OCI-LY7 (cell line): Measurements from ENCODE around the gene SUSD5. TPM values are rescaled to one million over a fixed set of nuclear protein-coding genes. Genes with fewer than 3 reads are reported as not detected.
A peak's percentile ranks its signal among the peaks of the same experiment; 100 is the strongest.
"Not testable (repeated sequence)": the region's sequence is repeated elsewhere in the genome, so short reads cannot be mapped to it uniquely, and the experiment has no call there.

Experiments
- BruUV-seq: library from RNA; stranded (reverse); fragments of 400-500 nt; replicated peaks from 2 replicates; lab custom pipeline; 2021; lab: Mats Ljungman, UMichigan
- CTCF ChIA-PET: fragments of 300-600 bp; sonication (Branson Sonifier 250); formaldehyde crosslinking; loops from one replicate; lab custom pipeline; 2022; ENCODE audit warnings: antibody characterized with exemption; ENCODE audit not compliant: unreplicated experiment; lab: Charles Lee
- POLR2A ChIA-PET: fragments of 300-600 bp; sonication (Branson Sonifier 250); formaldehyde crosslinking; loops from one replicate; lab custom pipeline; 2022; ENCODE audit warnings: antibody characterized with exemption; lab: Charles Lee
- DNase-seq: peaks from one replicate; pipeline ENCODE4 v3.0.0-alpha.2; 2015; ENCODE audit warnings: low spot score
- H2AFZ ChIP-seq: fragments of 200-600 bp; sonication (generic), shearing (Covaris generic); 2 replicates; pipeline ENCODE4 v1.6.1; 2014; ENCODE audit warnings: mild to moderate bottlenecking, antibody characterized with exemption, low read length, moderate library complexity
- H3K27ac ChIP-seq: fragments of 200-600 bp; sonication (generic); 2 replicates; pipeline ENCODE4 v1.5.1; 2014; ENCODE audit warnings: mixed run types, low read depth, mild to moderate bottlenecking, moderate library complexity, low read length, inconsistent platforms; ENCODE audit not compliant: poor library complexity, severe bottlenecking
- H3K36me3 ChIP-seq: fragments of 200-600 bp; sonication (generic); 2 replicates; pipeline ENCODE4 v1.6.1; 2014; ENCODE audit warnings: mild to moderate bottlenecking, antibody characterized with exemption, low read length, moderate library complexity, mixed read lengths; ENCODE audit not compliant: insufficient read depth
- H3K4me1 ChIP-seq: fragments of 200-600 bp; sonication (generic); 2 replicates; pipeline ENCODE4 v1.5.1; 2014; ENCODE audit warnings: mild to moderate bottlenecking, low read length; ENCODE audit not compliant: insufficient read depth, poor library complexity, severe bottlenecking
- H3K4me2 ChIP-seq: fragments of 200-600 bp; sonication (generic); 2 replicates; pipeline ENCODE4 v1.6.1; 2014; ENCODE audit warnings: mild to moderate bottlenecking, low read length
- H3K4me3 ChIP-seq: fragments of 200-600 bp; sonication (generic); 2 replicates; pipeline ENCODE4 v1.5.1; 2014; ENCODE audit warnings: mild to moderate bottlenecking, low read depth, low read length; ENCODE audit not compliant: poor library complexity, severe bottlenecking
- H3K79me2 ChIP-seq: fragments of 200-600 bp; sonication (generic); 2 replicates; pipeline ENCODE4 v1.6.1; 2016; ENCODE audit warnings: low read depth, mild to moderate bottlenecking, low read length, moderate library complexity, mixed read lengths; ENCODE audit not compliant: insufficient read depth
- H3K9me2 ChIP-seq: fragments of 200-600 bp; sonication (generic); 2 replicates; pipeline ENCODE4 v1.6.1; 2016; ENCODE audit warnings: mild to moderate bottlenecking, low read length, mixed read lengths; ENCODE audit not compliant: insufficient read depth
- H3K9me3 ChIP-seq: fragments of 200-600 bp; sonication (generic); 2 replicates; pipeline ENCODE4 v1.6.1; 2014; ENCODE audit warnings: mild to moderate bottlenecking, mixed run types, low read length, mixed read lengths
- H4K20me1 ChIP-seq: fragments of 200-600 bp; sonication (generic); 2 replicates; pipeline ENCODE4 v1.6.1; 2014; ENCODE audit warnings: mild to moderate bottlenecking, antibody characterized with exemption, low read length, moderate library complexity, mixed read lengths; ENCODE audit not compliant: insufficient read depth
- EZH2phosphoT487 ChIP-seq: fragments of 200-600 bp; sonication (generic); IDR thresholded peaks from 2 replicates; pipeline ENCODE4 v1.6.1; 2018; ENCODE audit warnings: low read depth, borderline replicate concordance, mild to moderate bottlenecking, mixed run types, antibody characterized with exemption, low read length, moderate library complexity, mixed read lengths
- intact Hi-C: fragments of 100-400 bp; cut with micrococcal nuclease; formaldehyde crosslinking; loops from one replicate; pipeline ENCODE4 v1.10.0; 2022; ENCODE audit not compliant: unreplicated experiment
- total RNA-seq, 2 experiments: library from RNA; depleted of rRNA in 1 of 2; stranded (reverse); fragments of >200 nt in 1 of 2; shearing (Covaris generic) in 1 of 2; gene quantifications; 2 replicates each; pipeline ENCODE4 v1.2.3, GENCODE V29; 2014 to 2022
- TF ChIP-seq, protein P1 (sequence below): fragments of 200-600 bp; sonication (generic); conservative IDR thresholded peaks from 2 replicates; pipeline ENCODE4 v1.5.1; 2014; ENCODE audit warnings: mild to moderate bottlenecking, antibody characterized with exemption, low read length, moderate library complexity, mixed read lengths

SUSD5 gene
- total RNA-seq, 2 experiments from 2014 or later, result not detected

DNA sequence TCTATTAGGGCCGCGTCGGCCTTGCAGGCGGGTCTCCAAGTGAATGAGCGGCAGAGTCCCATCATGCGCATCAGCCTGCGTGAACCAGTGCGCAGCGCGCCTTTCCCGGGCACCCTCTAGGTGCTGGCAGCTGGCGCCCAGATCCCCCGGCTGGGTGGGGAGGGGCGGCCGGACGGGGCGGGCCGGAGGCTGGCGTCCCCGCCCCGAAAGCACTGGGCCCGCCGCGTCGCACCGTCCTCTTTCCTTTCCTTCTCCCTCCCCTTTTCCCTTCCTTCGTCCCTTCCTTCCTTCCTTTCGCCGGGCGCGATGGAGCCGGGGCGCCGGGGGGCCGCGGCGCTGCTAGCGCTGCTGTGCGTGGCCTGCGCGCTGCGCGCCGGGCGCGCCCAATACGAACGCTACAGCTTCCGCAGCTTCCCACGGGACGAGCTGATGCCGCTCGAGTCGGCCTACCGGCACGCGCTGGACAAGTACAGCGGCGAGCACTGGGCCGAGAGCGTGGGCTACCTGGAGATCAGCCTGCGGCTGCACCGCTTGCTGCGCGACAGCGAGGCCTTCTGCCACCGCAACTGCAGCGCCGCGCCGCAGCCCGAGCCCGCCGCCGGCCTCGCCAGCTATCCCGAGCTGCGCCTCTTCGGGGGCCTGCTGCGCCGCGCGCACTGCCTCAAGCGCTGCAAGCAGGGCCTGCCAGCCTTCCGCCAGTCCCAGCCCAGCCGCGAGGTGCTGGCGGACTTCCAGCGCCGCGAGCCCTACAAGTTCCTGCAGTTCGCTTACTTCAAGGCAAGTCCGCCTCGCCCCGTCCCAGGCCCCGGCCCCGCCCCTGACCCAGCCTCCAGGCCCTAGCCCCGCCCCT is 104.6 kb downstream of the SUSD5 start, which contains the start of gene CRTAP:
CRTAP (plus strand) TSS at position 243 of the 850 bp plus-strand sequence; CDS start at position 307, 64 bp downstream.
- peak within 1 kb of the TSS; percentile 80 for H3K4me2 ChIP-seq
- H3K27ac ChIP-seq, result peak within 1 kb of the TSS; percentile 89
- intact Hi-C loops, result loop anchor here (1.0 to 10.0 kb wide), 2 partner anchors 17 to 681 kb away; partner anchors contain the start of genes GLB1, PDCD6IP and TMPPE
- peak within 1 kb of the TSS; percentile 74 for H3K4me3 ChIP-seq
- peaks cover 31% of the 10 kb centered on the region for H3K4me1 ChIP-seq
- DNase-seq, result peak; percentile 93
- H4K20me1 ChIP-seq, result no peaks in the 10 kb centered on the region
- peaks cover 15% of the 10 kb centered on the region; the same call in 1 of the 2 replicates for H3K79me2 ChIP-seq
- H3K9me3 ChIP-seq, result peaks cover 6% of the 10 kb centered on the region; the same call in 1 of the 2 replicates
- ChIA-PET POLR2A (interaction anchor here (1.0 to 1.8 kb wide), 3 partner anchors 9 to 56 kb away, joined by 4 to 5 read pairs (median 4); no protein-coding TSS in a partner anchor), CTCF (interaction anchor here (0.6 to 1.0 kb wide), 2 partner anchors 68 to 537 kb away, joined by 3 to 4 read pairs; no protein-coding TSS in a partner anchor)
- no peaks in the 10 kb centered on the region for H3K36me3 ChIP-seq
- TF ChIP-seq, protein P1, sequence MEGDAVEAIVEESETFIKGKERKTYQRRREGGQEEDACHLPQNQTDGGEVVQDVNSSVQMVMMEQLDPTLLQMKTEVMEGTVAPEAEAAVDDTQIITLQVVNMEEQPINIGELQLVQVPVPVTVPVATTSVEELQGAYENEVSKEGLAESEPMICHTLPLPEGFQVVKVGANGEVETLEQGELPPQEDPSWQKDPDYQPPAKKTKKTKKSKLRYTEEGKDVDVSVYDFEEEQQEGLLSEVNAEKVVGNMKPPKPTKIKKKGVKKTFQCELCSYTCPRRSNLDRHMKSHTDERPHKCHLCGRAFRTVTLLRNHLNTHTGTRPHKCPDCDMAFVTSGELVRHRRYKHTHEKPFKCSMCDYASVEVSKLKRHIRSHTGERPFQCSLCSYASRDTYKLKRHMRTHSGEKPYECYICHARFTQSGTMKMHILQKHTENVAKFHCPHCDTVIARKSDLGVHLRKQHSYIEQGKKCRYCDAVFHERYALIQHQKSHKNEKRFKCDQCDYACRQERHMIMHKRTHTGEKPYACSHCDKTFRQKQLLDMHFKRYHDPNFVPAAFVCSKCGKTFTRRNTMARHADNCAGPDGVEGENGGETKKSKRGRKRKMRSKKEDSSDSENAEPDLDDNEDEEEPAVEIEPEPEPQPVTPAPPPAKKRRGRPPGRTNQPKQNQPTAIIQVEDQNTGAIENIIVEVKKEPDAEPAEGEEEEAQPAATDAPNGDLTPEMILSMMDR, result no peak
- TF ChIP-seq EZH2phosphoT487, result no peak
- no peaks in the 10 kb centered on the region for H3K9me2 ChIP-seq
- H2AFZ ChIP-seq, result peak within 1 kb of the TSS; percentile 81
- no TSS peak for BruUV-seq

DNA sequence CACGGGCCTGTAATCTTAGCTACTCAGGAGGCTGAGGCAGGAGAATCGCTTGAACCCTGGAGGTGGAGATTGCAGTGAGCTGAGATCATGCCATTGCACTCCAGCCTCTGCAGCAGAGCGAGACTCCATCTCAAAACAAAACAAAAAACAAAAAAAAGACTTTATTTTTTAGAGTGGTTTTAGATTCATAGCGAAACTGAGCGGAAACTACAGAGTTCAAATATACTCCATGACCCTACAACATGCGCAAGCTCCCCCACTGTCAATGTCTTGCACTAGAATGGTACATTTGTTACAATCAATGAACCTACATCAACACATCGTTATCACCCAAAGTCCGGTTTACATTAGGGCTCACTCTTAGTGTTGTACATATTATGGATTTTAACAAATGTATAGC is 107.0 kb downstream of the SUSD5 start:
- ChIA-PET POLR2A (interaction anchor here (0.6 to 0.8 kb wide), 4 partner anchors 9 to 578 kb away, joined by 3 to 5 read pairs (median 3); partner anchors contain the start of genes GLB1 and TMPPE), CTCF (no interaction called here)
- H2AFZ ChIP-seq, result no peak overlapping the region
- peaks cover 15% of the 10 kb centered on the region; the same call in 1 of the 2 replicates for H3K79me2 ChIP-seq
- no peaks in the 10 kb centered on the region for H3K36me3 ChIP-seq
- no peak overlapping the region for H3K4me2 ChIP-seq
- no peaks in the 10 kb centered on the region for H4K20me1 ChIP-seq
- intact Hi-C loops, result loop anchor here (10.0 kb wide), 1 partner anchor 683 kb away; the partner anchor contains the start of gene PDCD6IP
- H3K9me2 ChIP-seq, result no peaks in the 10 kb centered on the region
- no peak overlapping the region for H3K4me3 ChIP-seq
- peaks cover 6% of the 10 kb centered on the region; the same call in 1 of the 2 replicates for H3K9me3 ChIP-seq
- no peak for TF ChIP-seq EZH2phosphoT487
- TF ChIP-seq, protein P1, result no peak
- no peak overlapping the region for H3K27ac ChIP-seq
- DNase-seq, result no peak
- H3K4me1 ChIP-seq, result peaks cover 31% of the 10 kb centered on the region
- no TSS peak for BruUV-seq

DNA sequence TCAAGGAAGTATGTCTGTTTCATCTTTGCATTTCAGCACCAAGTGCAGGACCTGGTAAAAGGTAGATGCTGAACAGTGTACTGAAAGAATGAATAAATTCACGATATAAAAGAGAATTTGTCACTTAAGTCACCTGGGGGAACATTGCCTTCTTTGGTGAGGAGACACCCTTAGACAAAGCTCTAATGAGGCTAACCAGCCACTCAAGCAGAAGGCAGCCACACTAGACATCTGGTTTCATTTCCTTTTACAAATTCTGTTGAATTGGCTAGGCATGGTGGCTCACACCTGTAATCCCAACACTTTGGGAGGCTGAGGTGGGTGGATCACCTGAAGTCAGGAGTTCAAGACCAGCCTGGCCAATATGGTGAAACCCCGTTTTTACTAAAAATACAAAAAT is 111.8 kb downstream of the SUSD5 start:
- DNase-seq, result peak; percentile 22
- CTCF ChIA-PET, H4K20me1 ChIP-seq: not testable (repeated sequence)

More for the DNA sequence above, 111.8 kb downstream of the SUSD5 start:
- H3K4me1 ChIP-seq, H3K79me2 ChIP-seq, intact Hi-C loops, H3K36me3 ChIP-seq, H3K4me3 ChIP-seq, H3K9me2 ChIP-seq, H3K9me3 ChIP-seq, BruUV-seq, H3K4me2 ChIP-seq, POLR2A ChIA-PET, H2AFZ ChIP-seq, H3K27ac ChIP-seq: not testable (repeated sequence)
